ENCODE data around the gene FZD2.
"Not testable (repeated sequence)": the region's sequence is repeated elsewhere in the genome, so short reads cannot be mapped to it uniquely, and the experiment has no call there.

Gene FZD2

GRCh38 chr17:44584443-44584842, 27.2 kb downstream of the FZD2 start:
- TF ChIP-seq CTCF (IDR thresholded peaks at IDR 0.05; ENCODE audit: low read depth, low read length), result no peak
- H3K4me3 ChIP-seq (ENCODE audit: low read depth, low read length), result no peak overlapping the region
- H3K4me1 ChIP-seq, result peaks cover 4% of the 10 kb centered on the region; the same call in 1 of the 2 replicates
- H3K36me3 ChIP-seq, result no peaks in the 10 kb centered on the region
- H3K27me3 ChIP-seq, result peaks cover 12% of the 10 kb centered on the region; the same call in 1 of the 2 replicates
- H3K9me3 ChIP-seq, result no peaks in the 10 kb centered on the region
- no peak for DNase-seq

GRCh38 chr17:44585315-44585714, 28.0 kb downstream of the FZD2 start:
- no peak for TF ChIP-seq CTCF (IDR thresholded peaks at IDR 0.05; ENCODE audit: low read depth, low read length)
- H3K4me3 ChIP-seq (ENCODE audit: low read depth, low read length), result no peak overlapping the region
- H3K4me1 ChIP-seq, result peaks cover 4% of the 10 kb centered on the region; the same call in 1 of the 2 replicates
- H3K36me3 ChIP-seq, result no peaks in the 10 kb centered on the region
- H3K9me3 ChIP-seq, result no peaks in the 10 kb centered on the region
- H3K27me3 ChIP-seq, result peaks cover 4% of the 10 kb centered on the region; the same call in 1 of the 2 replicates
- no peak for DNase-seq

GRCh38 chr17:44587339-44587738, 30.1 kb downstream of the FZD2 start:
- peaks cover 4% of the 10 kb centered on the region; the same call in 1 of the 2 replicates for H3K4me1 ChIP-seq
- no peak for TF ChIP-seq CTCF (IDR thresholded peaks at IDR 0.05; ENCODE audit: low read depth, low read length)
- no peaks in the 10 kb centered on the region for H3K9me3 ChIP-seq
- no peaks in the 10 kb centered on the region for H3K27me3 ChIP-seq
- H3K4me3 ChIP-seq (ENCODE audit: low read depth, low read length), result no peak overlapping the region
- DNase-seq, result peak; percentile 58
- no peaks in the 10 kb centered on the region for H3K36me3 ChIP-seq

GRCh38 chr17:44589316-44590071, 32.2 kb downstream of the FZD2 start:
- TF ChIP-seq CTCF (IDR thresholded peaks at IDR 0.05; ENCODE audit: low read depth, low read length), result no peak
- Histone ChIP-seq H3K4me1 (peaks cover 4% of the 10 kb centered on the region; the same call in 1 of the 2 replicates), H3K36me3 (no peaks in the 10 kb centered on the region), H3K27me3 (no peaks in the 10 kb centered on the region), H3K4me3 (ENCODE audit: low read depth, low read length) (no peak overlapping the region), H3K9me3 (no peaks in the 10 kb centered on the region)
- DNase-seq, result no peak

- not testable (repeated sequence) for H3K27me3 ChIP-seq; H3K9me3 ChIP-seq; H3K4me1 ChIP-seq; DNase-seq; H3K36me3 ChIP-seq; H3K4me3 ChIP-seq (ENCODE audit: low read depth, low read length)
Observed at GRCh38 chr17:44590072-44590462, 32.8 kb downstream of the FZD2 start.

- H3K9me3 ChIP-seq; H3K27me3 ChIP-seq; DNase-seq; H3K4me3 ChIP-seq (ENCODE audit: low read depth, low read length); H3K36me3 ChIP-seq; H3K4me1 ChIP-seq: not testable (repeated sequence)
Observed at GRCh38 chr17:44590762-44591161, 33.5 kb downstream of the FZD2 start.

- Histone ChIP-seq H3K4me1 (peaks cover 4% of the 10 kb centered on the region; the same call in 1 of the 2 replicates), H3K4me3 (ENCODE audit: low read depth, low read length) (no peak overlapping the region), H3K27me3 (no peaks in the 10 kb centered on the region), H3K36me3 (no peaks in the 10 kb centered on the region), H3K9me3 (no peaks in the 10 kb centered on the region)
- no peak for DNase-seq
- TF ChIP-seq CTCF (IDR thresholded peaks at IDR 0.05; ENCODE audit: low read depth, low read length), result no peak
Observed at GRCh38 chr17:44591206-44591605, 33.9 kb downstream of the FZD2 start.
